Panc1 (cell line): Measurements from ENCODE around the gene SRPK1. TPM values are rescaled to one million over a fixed set of nuclear protein-coding genes. Genes with fewer than 3 reads are reported as not detected.
"Not testable (repeated sequence)": the region's sequence is repeated elsewhere in the genome, so short reads cannot be mapped to it uniquely, and the experiment has no call there.

Experiments used
- ATAC-seq: fragments of 200-7000 bp; cut with Tn5 transposase; 2 replicates; pipeline ENCODE4 v1.9.1; 2020; ENCODE audit warnings: mild to moderate bottlenecking, moderate library complexity
- BruUV-seq: library from RNA; stranded (reverse); fragments of 400-500 nt; replicated peaks from 2 replicates; lab custom pipeline; 2021; lab: Mats Ljungman, UMichigan
- CTCF ChIA-PET: fragments of 300-600 bp; sonication (Branson Sonifier 250); formaldehyde crosslinking; loops from one replicate; lab custom pipeline; 2022; ENCODE audit warnings: antibody characterized with exemption; lab: Charles Lee
- POLR2A ChIA-PET: fragments of 300-600 bp; sonication (Branson Sonifier 250); formaldehyde crosslinking; loops from one replicate; lab custom pipeline; 2022; ENCODE audit warnings: antibody characterized with exemption; lab: Charles Lee
- DNase-seq: peaks from one replicate; pipeline ENCODE4 v3.0.0-alpha.2; 2010; ENCODE audit warnings: low read depth, low spot score
- H3K27ac ChIP-seq: 2 replicates; pipeline ENCODE4 v1.5.1; 2011; ENCODE audit warnings: mild to moderate bottlenecking, low read length, inconsistent platforms
- H3K27me3 ChIP-seq: fragments of 200-500 bp; sonication (Bioruptor generic); 2 replicates; pipeline ENCODE4 v1.6.0; 2014; ENCODE audit warnings: low read length, inconsistent platforms; ENCODE audit not compliant: control insufficient read depth, insufficient read depth
- H3K36me3 ChIP-seq: fragments of 200-500 bp; sonication (Bioruptor generic); 2 replicates; pipeline ENCODE4 v1.5.1; 2014; ENCODE audit warnings: inconsistent platforms, mild to moderate bottlenecking, low read length, moderate library complexity; ENCODE audit not compliant: control insufficient read depth, insufficient read depth
- H3K4me1 ChIP-seq: 2 replicates; pipeline ENCODE4 v1.5.1; 2011; ENCODE audit warnings: inconsistent platforms, mild to moderate bottlenecking, low read length, moderate library complexity; ENCODE audit not compliant: control insufficient read depth, insufficient read depth
- H3K4me3 ChIP-seq, 2 experiments: 2 replicates each; pipeline ENCODE4 v1.5.1; 2011 to 2012; ENCODE audit warnings: low read depth in 2 of 2, low read length in 2 of 2, mild to moderate bottlenecking in 2 of 2, inconsistent platforms in 1 of 2, moderate library complexity in 1 of 2
- H3K9me3 ChIP-seq: fragments of 200-500 bp; sonication (Bioruptor generic); 2 replicates; pipeline ENCODE4 v1.5.1; 2014; ENCODE audit warnings: low read depth, mild to moderate bottlenecking, inconsistent platforms, low read length, moderate library complexity; ENCODE audit not compliant: control insufficient read depth, insufficient read depth
- CTCF ChIP-seq: fragments of 450-650 bp; IDR thresholded peaks from 2 replicates; pipeline ENCODE4 v1.5.1; 2017; ENCODE audit warnings: mild to moderate bottlenecking
- POLR2AphosphoS5 ChIP-seq: IDR thresholded peaks from 2 replicates; pipeline ENCODE4 v1.6.1; 2012; ENCODE audit warnings: mild to moderate bottlenecking, low read depth, low read length, moderate library complexity
- SIN3A ChIP-seq: IDR thresholded peaks from 2 replicates; pipeline ENCODE4 v1.6.1; 2012; ENCODE audit warnings: low read depth, mild to moderate bottlenecking, low read length, moderate library complexity, borderline replicate concordance; ENCODE audit not compliant: insufficient read depth
- TCF7L2 ChIP-seq: IDR thresholded peaks from 2 replicates; pipeline ENCODE4 v1.6.1; 2011; ENCODE audit warnings: mild to moderate bottlenecking, low read depth, low read length, inconsistent platforms
- in situ Hi-C: cut with HindIII; loops from 2 replicates; pipeline ENCODE4 v1.10.0; 2016; ENCODE audit warnings: low sequenced_read_pairs, low pct_unique_long_range_greater_than_20kb
- intact Hi-C: fragments of 100-400 bp; cut with micrococcal nuclease; formaldehyde crosslinking; loops from one replicate; pipeline ENCODE4 v1.10.0; 2022; ENCODE audit not compliant: unreplicated experiment
- total RNA-seq: library from RNA; stranded (reverse); gene quantifications from one replicate; pipeline ENCODE4 v1.2.1, GENCODE V29; 2021; ENCODE audit not compliant: unreplicated experiment
- TF ChIP-seq, protein P1 (sequence below), 2 experiments: IDR thresholded peaks; 2 replicates each; pipeline ENCODE4 v1.6.1; 2011 to 2012; ENCODE audit warnings: low read depth in 2 of 2, control low read depth in 1 of 2, low read length in 1 of 2, mild to moderate bottlenecking in 1 of 2, moderate library complexity in 1 of 2; ENCODE audit not compliant: insufficient read depth in 1 of 2

SRPK1 gene
- total RNA-seq, 1 experiment from 2014 or later: 68.3 TPM

GRCh38 chr6:35943390-35943789, 22.5 kb upstream of the SRPK1 start:
- no peak for ATAC-seq
- no peaks in the 10 kb centered on the region for H3K27me3 ChIP-seq
- H3K36me3 ChIP-seq: no peaks in the 10 kb centered on the region
- no peaks in the 10 kb centered on the region for H3K4me1 ChIP-seq
- H3K27ac ChIP-seq: no peak overlapping the region
- H3K9me3 ChIP-seq: no peaks in the 10 kb centered on the region
- no TSS peak for BruUV-seq
- TF ChIP-seq TCF7L2 (no peak), SIN3A (no peak), POLR2AphosphoS5 (no peak), CTCF (no peak)
- TF ChIP-seq, protein P1, sequence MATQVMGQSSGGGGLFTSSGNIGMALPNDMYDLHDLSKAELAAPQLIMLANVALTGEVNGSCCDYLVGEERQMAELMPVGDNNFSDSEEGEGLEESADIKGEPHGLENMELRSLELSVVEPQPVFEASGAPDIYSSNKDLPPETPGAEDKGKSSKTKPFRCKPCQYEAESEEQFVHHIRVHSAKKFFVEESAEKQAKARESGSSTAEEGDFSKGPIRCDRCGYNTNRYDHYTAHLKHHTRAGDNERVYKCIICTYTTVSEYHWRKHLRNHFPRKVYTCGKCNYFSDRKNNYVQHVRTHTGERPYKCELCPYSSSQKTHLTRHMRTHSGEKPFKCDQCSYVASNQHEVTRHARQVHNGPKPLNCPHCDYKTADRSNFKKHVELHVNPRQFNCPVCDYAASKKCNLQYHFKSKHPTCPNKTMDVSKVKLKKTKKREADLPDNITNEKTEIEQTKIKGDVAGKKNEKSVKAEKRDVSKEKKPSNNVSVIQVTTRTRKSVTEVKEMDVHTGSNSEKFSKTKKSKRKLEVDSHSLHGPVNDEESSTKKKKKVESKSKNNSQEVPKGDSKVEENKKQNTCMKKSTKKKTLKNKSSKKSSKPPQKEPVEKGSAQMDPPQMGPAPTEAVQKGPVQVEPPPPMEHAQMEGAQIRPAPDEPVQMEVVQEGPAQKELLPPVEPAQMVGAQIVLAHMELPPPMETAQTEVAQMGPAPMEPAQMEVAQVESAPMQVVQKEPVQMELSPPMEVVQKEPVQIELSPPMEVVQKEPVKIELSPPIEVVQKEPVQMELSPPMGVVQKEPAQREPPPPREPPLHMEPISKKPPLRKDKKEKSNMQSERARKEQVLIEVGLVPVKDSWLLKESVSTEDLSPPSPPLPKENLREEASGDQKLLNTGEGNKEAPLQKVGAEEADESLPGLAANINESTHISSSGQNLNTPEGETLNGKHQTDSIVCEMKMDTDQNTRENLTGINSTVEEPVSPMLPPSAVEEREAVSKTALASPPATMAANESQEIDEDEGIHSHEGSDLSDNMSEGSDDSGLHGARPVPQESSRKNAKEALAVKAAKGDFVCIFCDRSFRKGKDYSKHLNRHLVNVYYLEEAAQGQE (IDR thresholded peaks at IDR 0.05; ENCODE audit: insufficient read depth in 1 of 2, low read depth in 2 of 2, low read length in 1 of 2): no peak
- H3K4me3 ChIP-seq: no peak overlapping the region
- no peak for DNase-seq
- intact Hi-C loops: no loop called here
- POLR2A ChIA-PET: no interaction called here
- in situ Hi-C loops: no loop called here
- CTCF ChIA-PET: no interaction called here

DNA sequence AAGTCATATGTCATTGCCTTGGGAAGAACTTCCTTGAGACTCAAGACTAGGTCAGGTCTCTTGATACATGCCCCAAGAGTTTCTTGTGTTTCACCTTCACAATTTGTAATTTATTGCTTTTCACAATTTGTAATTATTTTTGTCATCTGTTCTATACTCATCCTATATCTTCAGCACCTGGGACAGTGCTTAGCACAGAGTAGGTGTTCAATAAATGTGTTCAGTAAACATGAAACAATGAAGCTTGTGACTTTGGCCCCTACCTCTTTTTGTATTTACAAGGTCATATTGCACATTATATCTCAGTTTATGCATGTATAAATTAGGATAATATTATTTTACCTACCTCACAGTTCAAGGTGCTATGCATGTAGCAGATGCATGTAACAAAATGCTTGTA, 21.5 kb upstream of the SRPK1 start:
- intact Hi-C loops (no loop called here), in situ Hi-C loops (no loop called here)
- ATAC-seq (no peak), DNase-seq (no peak)
- Histone ChIP-seq H3K4me1 (no peaks in the 10 kb centered on the region), H3K9me3 (no peaks in the 10 kb centered on the region), H3K27ac (no peak overlapping the region), H3K36me3 (no peaks in the 10 kb centered on the region), H3K27me3 (no peaks in the 10 kb centered on the region), H3K4me3 (no peak overlapping the region)
- ChIA-PET POLR2A (no interaction called here), CTCF (no interaction called here)
- BruUV-seq: no TSS peak
- TF ChIP-seq, protein P1 (IDR thresholded peaks at IDR 0.05; ENCODE audit: insufficient read depth in 1 of 2, low read depth in 2 of 2, low read length in 1 of 2): peak in 1 of 2 experiments; percentile 77; a peak in 2 of 4 replicates
- TF ChIP-seq TCF7L2: no peak

DNA sequence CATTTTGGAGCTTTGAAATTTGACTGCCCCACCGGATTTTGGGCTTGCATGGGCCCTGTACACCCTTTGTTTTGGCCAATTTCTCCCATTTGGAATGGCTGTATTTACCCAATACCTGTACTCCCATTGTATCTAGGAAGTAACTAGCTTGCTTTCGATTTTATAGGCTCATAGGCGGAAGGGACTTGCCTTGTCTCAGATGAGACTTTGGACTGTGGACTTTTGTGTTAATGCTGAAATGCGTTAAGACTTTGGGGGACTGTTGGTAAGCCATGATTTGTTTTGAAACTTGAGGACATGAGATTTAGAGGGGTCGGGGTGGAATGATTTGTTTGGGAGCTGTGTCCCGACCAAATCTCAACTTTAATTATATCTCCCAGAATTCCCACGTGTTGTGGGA, 20.3 kb upstream of the SRPK1 start:
- H3K9me3 ChIP-seq, DNase-seq, H3K4me3 ChIP-seq, H3K36me3 ChIP-seq, POLR2A ChIA-PET, in situ Hi-C loops, intact Hi-C loops, H3K4me1 ChIP-seq, ATAC-seq, BruUV-seq, CTCF ChIA-PET, H3K27ac ChIP-seq, H3K27me3 ChIP-seq: not testable (repeated sequence)

DNA sequence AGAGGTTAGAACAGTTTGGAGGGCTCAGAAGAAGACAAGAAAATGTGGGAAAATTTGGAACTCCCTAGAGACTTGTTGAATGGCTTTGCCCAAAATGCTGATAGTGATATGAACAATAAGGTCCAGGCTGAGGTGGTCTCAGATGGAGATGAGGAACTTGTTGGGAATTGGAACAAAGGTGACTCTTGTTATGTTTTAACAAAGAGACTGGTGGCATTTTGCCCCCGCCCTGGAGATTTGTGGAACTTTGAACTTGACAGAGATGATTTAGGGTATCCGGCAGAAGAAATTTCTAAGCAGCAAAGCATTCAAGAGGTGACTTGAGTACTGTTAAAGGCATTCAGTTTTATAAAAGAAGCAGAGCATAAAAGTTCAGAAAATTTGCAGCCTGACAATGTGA, 19.1 kb upstream of the SRPK1 start:
- H3K4me1 ChIP-seq, H3K4me3 ChIP-seq, intact Hi-C loops, H3K27me3 ChIP-seq, in situ Hi-C loops, H3K27ac ChIP-seq, H3K36me3 ChIP-seq, H3K9me3 ChIP-seq, BruUV-seq, DNase-seq, POLR2A ChIA-PET, CTCF ChIA-PET, ATAC-seq: not testable (repeated sequence)
